ENCODE results near the gene ZDHHC8. TPM values are rescaled to one million over a fixed set of nuclear protein-coding genes. Genes with fewer than 3 reads are reported as not detected.

The ZDHHC8 gene
- polyA plus RNA-seq, 1 donor: 34.1 TPM

GRCh38 chr22:20176421-20177085, 44.9 kb downstream of the ZDHHC8 start:
- H3K36me3 ChIP-seq (ENCODE audit: control insufficient read depth, insufficient read depth, low read length): no peaks in the 10 kb centered on the region
- no peaks in the 10 kb centered on the region for H3K9me3 ChIP-seq (ENCODE audit: control insufficient read depth, low read depth, low read length)
- no peaks in the 10 kb centered on the region for H3K27me3 ChIP-seq (ENCODE audit: control insufficient read depth, insufficient read depth, low read length)
- WGBS (ENCODE audit: insufficient coverage, low lambda C conversion rate): 50% methylated on average over 2 of the region's 17 CpGs
- H3K27ac ChIP-seq (ENCODE audit: low read length): no peak overlapping the region
- H3K4me3 ChIP-seq (ENCODE audit: low read length): no peak overlapping the region
- no peak for DNase-seq
- peaks cover 26% of the 10 kb centered on the region for H3K4me1 ChIP-seq (ENCODE audit: control insufficient read depth, insufficient read depth, low read length)

DNA sequence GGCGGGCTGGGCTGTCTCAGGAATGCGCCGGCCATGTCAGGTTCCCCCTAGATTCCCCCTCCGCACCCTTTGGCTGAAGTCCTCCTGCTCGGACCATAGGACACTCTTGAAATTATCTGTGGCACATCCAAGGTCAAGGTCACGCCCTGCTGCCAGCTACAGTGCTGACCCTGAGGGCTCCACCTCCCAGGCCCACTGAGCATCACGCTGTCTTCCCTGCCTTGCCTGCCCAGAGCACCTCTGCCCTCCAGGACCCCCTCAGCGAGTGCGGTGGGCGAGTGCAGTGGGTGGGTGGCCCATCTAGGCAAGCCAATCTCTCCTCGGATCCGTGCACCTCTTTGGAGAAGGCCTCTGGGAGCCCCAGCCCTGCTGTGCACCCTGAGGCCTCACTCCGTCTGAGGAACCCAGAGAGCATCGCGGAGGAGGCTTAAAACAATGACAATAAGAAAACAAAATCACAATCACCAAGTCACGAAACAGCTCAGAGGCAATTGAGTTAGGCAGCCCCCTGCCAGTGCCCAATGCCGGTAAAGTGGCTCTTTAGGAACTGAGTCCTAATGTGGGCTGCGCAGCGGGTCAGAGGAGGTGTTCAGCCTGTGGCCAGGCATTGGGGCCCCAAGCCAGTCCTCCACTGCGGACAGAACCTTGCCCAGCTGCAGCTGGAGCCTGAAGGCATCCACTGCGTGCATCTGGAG, 45.8 kb downstream of the ZDHHC8 start:
- H3K9me3 ChIP-seq (ENCODE audit: control insufficient read depth, low read depth, low read length): no peaks in the 10 kb centered on the region
- peaks cover 32% of the 10 kb centered on the region for H3K4me1 ChIP-seq (ENCODE audit: control insufficient read depth, insufficient read depth, low read length)
- no CpG with 5 or more reads among the region's 21 CpGs for WGBS (ENCODE audit: insufficient coverage, low lambda C conversion rate)
- no peaks in the 10 kb centered on the region for H3K36me3 ChIP-seq (ENCODE audit: control insufficient read depth, insufficient read depth, low read length)
- H3K4me3 ChIP-seq (ENCODE audit: low read length): no peak overlapping the region
- H3K27ac ChIP-seq (ENCODE audit: low read length): no peak overlapping the region
- no peak for DNase-seq
- H3K27me3 ChIP-seq (ENCODE audit: control insufficient read depth, insufficient read depth, low read length): no peaks in the 10 kb centered on the region

GRCh38 chr22:20178075-20178914, 46.7 kb downstream of the ZDHHC8 start:
- Histone ChIP-seq H3K4me1 (ENCODE audit: control insufficient read depth, insufficient read depth, low read length) (peaks cover 38% of the 10 kb centered on the region), H3K27me3 (ENCODE audit: control insufficient read depth, insufficient read depth, low read length) (no peaks in the 10 kb centered on the region), H3K27ac (ENCODE audit: low read length) (no peak overlapping the region), H3K9me3 (ENCODE audit: control insufficient read depth, low read depth, low read length) (no peaks in the 10 kb centered on the region), H3K4me3 (ENCODE audit: low read length) (no peak overlapping the region), H3K36me3 (ENCODE audit: control insufficient read depth, insufficient read depth, low read length) (no peaks in the 10 kb centered on the region)
- WGBS (ENCODE audit: insufficient coverage, low lambda C conversion rate): no CpG with 5 or more reads among the region's 29 CpGs
- DNase-seq: no peak

DNA sequence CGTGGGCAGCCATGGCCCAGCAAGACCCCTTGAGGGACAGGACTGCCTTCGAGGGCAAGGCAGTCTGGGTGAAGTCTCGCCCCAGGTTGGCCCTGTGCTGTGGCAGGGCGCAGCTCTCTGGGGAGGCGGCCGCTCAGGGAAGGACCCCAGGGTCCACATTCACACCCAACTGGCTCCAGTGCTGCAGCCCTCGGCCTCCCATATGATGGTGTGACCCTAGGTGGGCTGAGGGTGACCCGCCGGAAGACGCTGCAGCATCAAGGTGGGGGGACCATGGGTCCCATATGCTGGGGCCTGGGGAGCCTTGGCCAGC, 47.3 kb downstream of the ZDHHC8 start:
- H3K27ac ChIP-seq (ENCODE audit: low read length): no peak overlapping the region
- no peak for DNase-seq
- H3K4me1 ChIP-seq (ENCODE audit: control insufficient read depth, insufficient read depth, low read length): peaks cover 38% of the 10 kb centered on the region
- H3K9me3 ChIP-seq (ENCODE audit: control insufficient read depth, low read depth, low read length): no peaks in the 10 kb centered on the region
- no peaks in the 10 kb centered on the region for H3K36me3 ChIP-seq (ENCODE audit: control insufficient read depth, insufficient read depth, low read length)
- H3K27me3 ChIP-seq (ENCODE audit: control insufficient read depth, insufficient read depth, low read length): no peaks in the 10 kb centered on the region
- WGBS (ENCODE audit: insufficient coverage, low lambda C conversion rate): no CpG with 5 or more reads among the region's 10 CpGs
- no peak overlapping the region for H3K4me3 ChIP-seq (ENCODE audit: low read length)

GRCh38 chr22:20179455-20180244, 48.0 kb downstream of the ZDHHC8 start:
- Histone ChIP-seq H3K4me1 (ENCODE audit: control insufficient read depth, insufficient read depth, low read length) (peaks cover 41% of the 10 kb centered on the region), H3K27ac (ENCODE audit: low read length) (no peak overlapping the region), H3K36me3 (ENCODE audit: control insufficient read depth, insufficient read depth, low read length) (no peaks in the 10 kb centered on the region), H3K9me3 (ENCODE audit: control insufficient read depth, low read depth, low read length) (no peaks in the 10 kb centered on the region), H3K27me3 (ENCODE audit: control insufficient read depth, insufficient read depth, low read length) (no peaks in the 10 kb centered on the region), H3K4me3 (ENCODE audit: low read length) (no peak overlapping the region)
- DNase-seq: no peak
- WGBS (ENCODE audit: insufficient coverage, low lambda C conversion rate): no CpG with 5 or more reads among the region's 27 CpGs

- Histone ChIP-seq H3K4me3 (ENCODE audit: low read length) (no peak overlapping the region), H3K27me3 (ENCODE audit: control insufficient read depth, insufficient read depth, low read length) (no peaks in the 10 kb centered on the region), H3K36me3 (ENCODE audit: control insufficient read depth, insufficient read depth, low read length) (no peaks in the 10 kb centered on the region), H3K9me3 (ENCODE audit: control insufficient read depth, low read depth, low read length) (no peaks in the 10 kb centered on the region), H3K27ac (ENCODE audit: low read length) (no peak overlapping the region), H3K4me1 (ENCODE audit: control insufficient read depth, insufficient read depth, low read length) (peaks cover 47% of the 10 kb centered on the region)
- DNase-seq: no peak
- WGBS (ENCODE audit: insufficient coverage, low lambda C conversion rate): no CpG with 5 or more reads among the region's 13 CpGs
Observed at GRCh38 chr22:20180245-20180630, 48.6 kb downstream of the ZDHHC8 start.

- Histone ChIP-seq H3K4me1 (ENCODE audit: control insufficient read depth, insufficient read depth, low read length) (peaks cover 51% of the 10 kb centered on the region), H3K4me3 (ENCODE audit: low read length) (no peak overlapping the region), H3K9me3 (ENCODE audit: control insufficient read depth, low read depth, low read length) (no peaks in the 10 kb centered on the region), H3K36me3 (ENCODE audit: control insufficient read depth, insufficient read depth, low read length) (no peaks in the 10 kb centered on the region), H3K27ac (ENCODE audit: low read length) (peak overlapping the region; percentile 68), H3K27me3 (ENCODE audit: control insufficient read depth, insufficient read depth, low read length) (no peaks in the 10 kb centered on the region)
- no CpG with 5 or more reads among the region's 8 CpGs for WGBS (ENCODE audit: insufficient coverage, low lambda C conversion rate)
- DNase-seq: no peak
Observed at GRCh38 chr22:20180640-20181039, 49.0 kb downstream of the ZDHHC8 start.

DNA sequence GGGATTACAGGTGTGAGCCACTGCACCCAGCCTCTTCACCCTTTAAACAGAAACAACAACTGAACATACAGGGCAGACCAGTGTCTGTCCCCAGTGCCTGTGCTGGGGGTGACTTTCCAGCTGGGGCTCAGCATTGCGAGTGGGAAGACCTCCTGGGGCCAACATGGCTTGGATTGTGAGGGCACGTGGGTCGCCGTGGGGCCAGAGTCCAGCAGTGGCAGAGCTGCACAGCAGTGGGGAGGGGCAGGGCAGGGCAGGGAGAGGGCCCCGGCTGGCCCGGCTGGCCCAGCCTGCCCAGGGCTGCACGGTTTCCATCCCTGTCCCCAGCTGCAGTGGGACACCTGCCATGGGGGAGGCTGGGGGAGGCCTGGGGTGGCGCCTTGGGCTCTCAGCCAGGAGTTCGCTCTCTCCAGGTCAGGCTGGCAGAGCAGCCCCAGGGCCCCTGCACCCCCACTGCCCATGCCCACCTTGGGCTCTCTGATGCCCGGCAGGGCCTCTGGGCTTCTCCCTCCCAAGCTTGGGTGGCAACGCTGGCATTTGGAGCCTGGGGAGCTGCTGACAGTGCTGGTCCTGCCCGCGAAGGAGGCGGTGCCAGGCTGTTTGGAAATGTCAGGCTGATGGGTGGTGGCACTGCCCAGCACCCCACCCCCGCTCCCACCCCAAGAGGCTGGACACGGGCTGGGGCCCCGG, 49.7 kb downstream of the ZDHHC8 start:
- H3K4me1 ChIP-seq (ENCODE audit: control insufficient read depth, insufficient read depth, low read length): peaks cover 53% of the 10 kb centered on the region
- H3K4me3 ChIP-seq (ENCODE audit: low read length): no peak overlapping the region
- peak overlapping the region; percentile 68 for H3K27ac ChIP-seq (ENCODE audit: low read length)
- H3K27me3 ChIP-seq (ENCODE audit: control insufficient read depth, insufficient read depth, low read length): no peaks in the 10 kb centered on the region
- no CpG with 5 or more reads among the region's 17 CpGs for WGBS (ENCODE audit: insufficient coverage, low lambda C conversion rate)
- H3K36me3 ChIP-seq (ENCODE audit: control insufficient read depth, insufficient read depth, low read length): no peaks in the 10 kb centered on the region
- peak; percentile 55 to 74 for DNase-seq
- H3K9me3 ChIP-seq (ENCODE audit: control insufficient read depth, low read depth, low read length): no peaks in the 10 kb centered on the region

DNA sequence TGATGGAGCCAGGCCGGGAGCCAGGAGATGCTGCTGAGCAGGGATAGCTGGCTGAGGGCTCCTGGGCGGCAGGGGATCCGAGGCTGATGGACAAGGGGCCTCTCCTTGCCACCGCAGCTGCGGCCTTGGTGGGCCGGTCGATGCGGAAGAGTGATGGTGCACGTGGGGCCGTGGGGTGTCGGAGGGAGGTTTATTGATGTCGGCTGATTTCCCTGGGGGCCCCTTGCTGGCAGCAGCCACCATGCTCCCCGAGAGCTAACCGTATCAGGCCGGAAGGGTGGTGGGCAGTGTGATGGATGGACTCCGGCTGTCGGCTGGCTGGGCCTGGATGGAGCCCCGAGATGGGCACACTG, 50.3 kb downstream of the ZDHHC8 start:
- peaks cover 59% of the 10 kb centered on the region for H3K4me1 ChIP-seq (ENCODE audit: control insufficient read depth, insufficient read depth, low read length)
- no peak overlapping the region for H3K4me3 ChIP-seq (ENCODE audit: low read length)
- WGBS (ENCODE audit: insufficient coverage, low lambda C conversion rate): no CpG with 5 or more reads among the region's 18 CpGs

DNA sequence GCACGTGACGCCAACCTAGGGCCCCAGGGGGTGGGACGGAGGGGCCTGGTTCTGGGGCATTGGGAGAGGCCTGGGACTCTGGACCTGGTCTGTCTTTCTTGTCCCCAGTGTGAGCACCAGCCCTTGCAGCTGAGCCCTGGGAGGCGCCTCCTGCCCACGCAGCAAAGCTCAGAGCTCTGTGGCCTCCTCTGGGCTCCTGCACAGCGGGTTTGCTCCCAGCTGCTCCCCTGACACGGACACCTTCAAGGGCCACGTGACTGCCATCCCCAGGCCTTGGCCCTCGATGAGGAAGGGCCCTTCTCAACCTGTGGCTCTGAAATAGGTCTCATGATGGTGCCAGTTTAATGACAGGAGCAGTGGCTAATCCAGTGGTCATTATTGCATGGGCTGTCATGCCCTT, 50.8 kb downstream of the ZDHHC8 start:
- Histone ChIP-seq H3K27me3 (ENCODE audit: control insufficient read depth, insufficient read depth, low read length) (no peaks in the 10 kb centered on the region), H3K27ac (ENCODE audit: low read length) (peak overlapping the region; percentile 68), H3K36me3 (ENCODE audit: control insufficient read depth, insufficient read depth, low read length) (no peaks in the 10 kb centered on the region), H3K4me3 (ENCODE audit: low read length) (no peak overlapping the region), H3K9me3 (ENCODE audit: control insufficient read depth, low read depth, low read length) (no peaks in the 10 kb centered on the region), H3K4me1 (ENCODE audit: control insufficient read depth, insufficient read depth, low read length) (peaks cover 64% of the 10 kb centered on the region)
- peak; percentile 65 to 69 for DNase-seq
- no CpG with 5 or more reads among the region's 9 CpGs for WGBS (ENCODE audit: insufficient coverage, low lambda C conversion rate)

More for the DNA sequence above, 50.3 kb downstream of the ZDHHC8 start:
- Histone ChIP-seq H3K27ac (ENCODE audit: low read length) (peak overlapping the region; percentile 68), H3K9me3 (ENCODE audit: control insufficient read depth, low read depth, low read length) (no peaks in the 10 kb centered on the region), H3K36me3 (ENCODE audit: control insufficient read depth, insufficient read depth, low read length) (no peaks in the 10 kb centered on the region), H3K27me3 (ENCODE audit: control insufficient read depth, insufficient read depth, low read length) (no peaks in the 10 kb centered on the region)
- no peak for DNase-seq

All from large intestine (tissue), 3 donors.